ENCODE results near the gene LEMD1. TPM values are rescaled to one million over a fixed set of nuclear protein-coding genes. Genes with fewer than 3 reads are reported as not detected.

The LEMD1 gene
- polyA plus RNA-seq, 1 donor from 2014 or later = 67.6 TPM

DNA sequence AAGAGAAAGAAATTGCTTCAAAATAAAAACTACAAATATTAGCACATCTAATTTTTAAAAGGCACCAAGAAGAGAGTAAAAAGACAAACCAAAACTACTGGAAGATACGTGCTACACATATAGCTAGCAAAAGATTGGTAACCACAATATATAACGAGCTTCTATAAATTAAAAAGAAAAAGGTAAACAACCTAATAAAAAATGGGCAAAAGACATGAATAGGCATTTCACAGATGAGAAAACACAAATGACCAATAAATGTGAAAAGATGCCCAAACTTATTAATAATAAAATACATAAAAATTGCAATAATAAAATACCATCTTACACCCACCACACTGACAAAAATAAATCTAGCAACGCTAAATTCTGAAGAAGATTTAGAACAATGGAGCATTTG is 26.2 kb downstream of the LEMD1 start:
- no peaks in the 10 kb centered on the region for H4K20me1 ChIP-seq (ENCODE audit: insufficient read depth)

DNA sequence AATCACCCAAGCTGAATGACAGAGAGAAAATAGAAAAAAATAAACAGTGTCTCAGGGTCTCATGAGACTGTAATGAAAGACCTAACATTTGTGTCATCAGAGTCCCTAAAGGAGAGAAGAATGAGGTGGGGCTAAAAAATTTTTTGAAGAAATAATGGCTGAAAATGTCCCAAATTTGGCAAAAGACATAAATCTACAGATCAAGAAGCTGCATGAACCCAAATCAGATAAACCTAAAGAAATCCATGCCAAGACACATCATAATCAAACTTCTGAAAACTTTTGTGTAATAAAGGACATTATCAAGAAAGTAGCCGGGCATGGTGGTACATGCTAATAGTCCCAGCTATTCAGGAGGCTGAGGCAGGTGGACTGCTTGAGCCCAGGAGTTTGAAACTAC is 29.2 kb downstream of the LEMD1 start:
- Histone ChIP-seq H2AFZ (ENCODE audit: low read depth, low read length) (no peak overlapping the region), H3K4me2 (ENCODE audit: low read length) (no peak overlapping the region), H3K79me2 (replicated peaks; ENCODE audit: insufficient read depth, low read length) (no peaks in the 10 kb centered on the region), H3K9me2 (ENCODE audit: insufficient read depth, low read length) (no peaks in the 10 kb centered on the region), H3K27me3 (ENCODE audit: insufficient read depth, low read depth, low read length) (no peaks in the 10 kb centered on the region), H3K9me3 (ENCODE audit: low read length) (no peaks in the 10 kb centered on the region), H3F3A (ENCODE audit: insufficient read depth, low read length, poor library complexity, severe bottlenecking) (no peaks in the 10 kb centered on the region), H3K4me3 (ENCODE audit: low read length) (no peak overlapping the region), H4K20me1 (ENCODE audit: insufficient read depth) (no peaks in the 10 kb centered on the region), H3K27ac (ENCODE audit: low read length) (no peak overlapping the region), H3K36me3 (ENCODE audit: insufficient read depth, low read length) (no peaks in the 10 kb centered on the region), H3K9ac (ENCODE audit: low read length) (no peak overlapping the region)
- TF ChIP-seq POLR2AphosphoS5 (IDR thresholded peaks at IDR 0.05) (no peak), RAD21 (conservative IDR thresholded peaks at IDR 0.05) (no peak), EP300 (conservative IDR thresholded peaks at IDR 0.05; ENCODE audit: poor library complexity, severe bottlenecking) (no peak), MXI1 (conservative IDR thresholded peaks at IDR 0.05; ENCODE audit: poor library complexity, severe bottlenecking) (no peak), TAF1 (IDR thresholded peaks at IDR 0.05; ENCODE audit: low read depth) (no peak), EZH2 (IDR thresholded peaks at IDR 0.05; ENCODE audit: borderline replicate concordance, insufficient read depth, low read length, poor library complexity, severe bottlenecking) (no peak), SMC3 (conservative IDR thresholded peaks at IDR 0.05; ENCODE audit: poor library complexity) (no peak)
- TF ChIP-seq, protein P1, sequence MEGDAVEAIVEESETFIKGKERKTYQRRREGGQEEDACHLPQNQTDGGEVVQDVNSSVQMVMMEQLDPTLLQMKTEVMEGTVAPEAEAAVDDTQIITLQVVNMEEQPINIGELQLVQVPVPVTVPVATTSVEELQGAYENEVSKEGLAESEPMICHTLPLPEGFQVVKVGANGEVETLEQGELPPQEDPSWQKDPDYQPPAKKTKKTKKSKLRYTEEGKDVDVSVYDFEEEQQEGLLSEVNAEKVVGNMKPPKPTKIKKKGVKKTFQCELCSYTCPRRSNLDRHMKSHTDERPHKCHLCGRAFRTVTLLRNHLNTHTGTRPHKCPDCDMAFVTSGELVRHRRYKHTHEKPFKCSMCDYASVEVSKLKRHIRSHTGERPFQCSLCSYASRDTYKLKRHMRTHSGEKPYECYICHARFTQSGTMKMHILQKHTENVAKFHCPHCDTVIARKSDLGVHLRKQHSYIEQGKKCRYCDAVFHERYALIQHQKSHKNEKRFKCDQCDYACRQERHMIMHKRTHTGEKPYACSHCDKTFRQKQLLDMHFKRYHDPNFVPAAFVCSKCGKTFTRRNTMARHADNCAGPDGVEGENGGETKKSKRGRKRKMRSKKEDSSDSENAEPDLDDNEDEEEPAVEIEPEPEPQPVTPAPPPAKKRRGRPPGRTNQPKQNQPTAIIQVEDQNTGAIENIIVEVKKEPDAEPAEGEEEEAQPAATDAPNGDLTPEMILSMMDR (IDR thresholded peaks at IDR 0.05; ENCODE audit: poor library complexity, severe bottlenecking) = no peak
- TF ChIP-seq, protein P2, sequence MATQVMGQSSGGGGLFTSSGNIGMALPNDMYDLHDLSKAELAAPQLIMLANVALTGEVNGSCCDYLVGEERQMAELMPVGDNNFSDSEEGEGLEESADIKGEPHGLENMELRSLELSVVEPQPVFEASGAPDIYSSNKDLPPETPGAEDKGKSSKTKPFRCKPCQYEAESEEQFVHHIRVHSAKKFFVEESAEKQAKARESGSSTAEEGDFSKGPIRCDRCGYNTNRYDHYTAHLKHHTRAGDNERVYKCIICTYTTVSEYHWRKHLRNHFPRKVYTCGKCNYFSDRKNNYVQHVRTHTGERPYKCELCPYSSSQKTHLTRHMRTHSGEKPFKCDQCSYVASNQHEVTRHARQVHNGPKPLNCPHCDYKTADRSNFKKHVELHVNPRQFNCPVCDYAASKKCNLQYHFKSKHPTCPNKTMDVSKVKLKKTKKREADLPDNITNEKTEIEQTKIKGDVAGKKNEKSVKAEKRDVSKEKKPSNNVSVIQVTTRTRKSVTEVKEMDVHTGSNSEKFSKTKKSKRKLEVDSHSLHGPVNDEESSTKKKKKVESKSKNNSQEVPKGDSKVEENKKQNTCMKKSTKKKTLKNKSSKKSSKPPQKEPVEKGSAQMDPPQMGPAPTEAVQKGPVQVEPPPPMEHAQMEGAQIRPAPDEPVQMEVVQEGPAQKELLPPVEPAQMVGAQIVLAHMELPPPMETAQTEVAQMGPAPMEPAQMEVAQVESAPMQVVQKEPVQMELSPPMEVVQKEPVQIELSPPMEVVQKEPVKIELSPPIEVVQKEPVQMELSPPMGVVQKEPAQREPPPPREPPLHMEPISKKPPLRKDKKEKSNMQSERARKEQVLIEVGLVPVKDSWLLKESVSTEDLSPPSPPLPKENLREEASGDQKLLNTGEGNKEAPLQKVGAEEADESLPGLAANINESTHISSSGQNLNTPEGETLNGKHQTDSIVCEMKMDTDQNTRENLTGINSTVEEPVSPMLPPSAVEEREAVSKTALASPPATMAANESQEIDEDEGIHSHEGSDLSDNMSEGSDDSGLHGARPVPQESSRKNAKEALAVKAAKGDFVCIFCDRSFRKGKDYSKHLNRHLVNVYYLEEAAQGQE (IDR thresholded peaks at IDR 0.05; ENCODE audit: borderline replicate concordance) = no peak

More for the DNA sequence above, 26.2 kb downstream of the LEMD1 start:
- Histone ChIP-seq H3K27ac (ENCODE audit: low read length) (no peak overlapping the region), H3K79me2 (replicated peaks; ENCODE audit: insufficient read depth, low read length) (no peaks in the 10 kb centered on the region), H3K4me3 (ENCODE audit: low read length) (no peak overlapping the region), H3F3A (ENCODE audit: insufficient read depth, low read length, poor library complexity, severe bottlenecking) (no peaks in the 10 kb centered on the region), H3K4me2 (ENCODE audit: low read length) (no peak overlapping the region), H3K9me2 (ENCODE audit: insufficient read depth, low read length) (no peaks in the 10 kb centered on the region), H3K9me3 (ENCODE audit: low read length) (no peaks in the 10 kb centered on the region), H3K9ac (ENCODE audit: low read length) (no peak overlapping the region), H3K27me3 (ENCODE audit: insufficient read depth, low read depth, low read length) (no peaks in the 10 kb centered on the region), H3K36me3 (ENCODE audit: insufficient read depth, low read length) (no peaks in the 10 kb centered on the region), H2AFZ (ENCODE audit: low read depth, low read length) (no peak overlapping the region)
- TF ChIP-seq MXI1 (conservative IDR thresholded peaks at IDR 0.05; ENCODE audit: poor library complexity, severe bottlenecking) (no peak), POLR2AphosphoS5 (IDR thresholded peaks at IDR 0.05) (no peak), SMC3 (conservative IDR thresholded peaks at IDR 0.05; ENCODE audit: poor library complexity) (no peak), RAD21 (conservative IDR thresholded peaks at IDR 0.05) (no peak), EP300 (conservative IDR thresholded peaks at IDR 0.05; ENCODE audit: poor library complexity, severe bottlenecking) (no peak), EZH2 (IDR thresholded peaks at IDR 0.05; ENCODE audit: borderline replicate concordance, insufficient read depth, low read length, poor library complexity, severe bottlenecking) (no peak), TAF1 (IDR thresholded peaks at IDR 0.05; ENCODE audit: low read depth) (no peak)
- TF ChIP-seq, protein P2 (IDR thresholded peaks at IDR 0.05; ENCODE audit: borderline replicate concordance) = no peak
- TF ChIP-seq, protein P1 (IDR thresholded peaks at IDR 0.05; ENCODE audit: poor library complexity, severe bottlenecking) = no peak
